Activated CD8-positive, alpha-beta T cell treated with anti-CD3 and anti-CD28 coated beads for 36 hours (primary cell): ENCODE data around the gene ZBTB21. TPM values are rescaled to one million over a fixed set of nuclear protein-coding genes. Genes with fewer than 3 reads are reported as not detected.
"Not testable (repeated sequence)": the region's sequence is repeated elsewhere in the genome, so short reads cannot be mapped to it uniquely, and the experiment has no call there.

Experiments
- ATAC-seq: fragments of 200-7000 bp; cut with Tn5 transposase; one replicate; pipeline ENCODE4 v1.10.0; 2021; ENCODE audit warnings: mild to moderate bottlenecking, moderate library complexity
- CTCF ChIA-PET: fragments of 350-600 bp; sonication (Branson Sonifier 250); formaldehyde crosslinking; loops from one replicate; lab custom pipeline; 2021; ENCODE audit warnings: antibody characterized with exemption; lab: Charles Lee
- POLR2A ChIA-PET: fragments of 350-600 bp; sonication (Branson Sonifier 250); formaldehyde crosslinking; loops from one replicate; lab custom pipeline; 2021; ENCODE audit warnings: antibody characterized with exemption; lab: Charles Lee
- DNase-seq: peaks from one replicate; pipeline ENCODE4 v3.0.0-alpha.2; 2020
- H3K27ac Mint-ChIP-seq: one replicate; pipeline ENCODE4 v1.8.0; 2021; ENCODE audit warnings: mild to moderate bottlenecking, mixed read lengths
- H3K27me3 Mint-ChIP-seq: one replicate; pipeline ENCODE4 v1.8.0; 2021; ENCODE audit warnings: mixed read lengths
- H3K36me3 Mint-ChIP-seq: one replicate; pipeline ENCODE4 v1.8.0; 2021; ENCODE audit warnings: low read depth, mixed read lengths
- H3K4me1 Mint-ChIP-seq: one replicate; pipeline ENCODE4 v1.8.0; 2021; ENCODE audit warnings: low read depth, mixed read lengths
- H3K4me3 Mint-ChIP-seq: one replicate; pipeline ENCODE4 v1.8.0; 2021; ENCODE audit warnings: mild to moderate bottlenecking, moderate library complexity, mixed read lengths
- H3K9me3 Mint-ChIP-seq: one replicate; pipeline ENCODE4 v1.8.0; 2021; ENCODE audit warnings: mixed read lengths
- CTCF ChIP-seq: fragments of 200-600 bp; IDR thresholded peaks from one replicate; pipeline ENCODE4 v1.8.0; 2022; ENCODE audit warnings: antibody characterized with exemption, mild to moderate bottlenecking
- intact Hi-C: fragments of 100-400 bp; cut with micrococcal nuclease; formaldehyde crosslinking; loops from one replicate; pipeline ENCODE4 v1.10.0; 2022
- total RNA-seq, 2 experiments: library from RNA; stranded (reverse); gene quantifications; one replicate each; pipeline ENCODE4 v1.2.3, GENCODE V29; 2021

Gene ZBTB21
- total RNA-seq, 2 experiments from 2014 or later = 29.6 to 29.7 TPM

- Mint-ChIP-seq H3K27ac (peak overlapping the region; percentile 88), H3K27me3 (no peaks in the 10 kb centered on the region), H3K4me3 (no peak overlapping the region), H3K4me1 (peaks cover 47% of the 10 kb centered on the region), H3K36me3 (peaks cover 59% of the 10 kb centered on the region), H3K9me3 (no peaks in the 10 kb centered on the region)
- no peak for ATAC-seq
- intact Hi-C loops = loop anchor here (5.0 to 10.0 kb wide), 2 partner anchors 106 to 233 kb away; no protein-coding TSS in a partner anchor
- TF ChIP-seq CTCF = no peak
- POLR2A ChIA-PET = interaction anchor here (0.7 to 1.4 kb wide), 4 partner anchors 32 to 429 kb away, joined by 3 to 4 read pairs (median 3); no protein-coding TSS in a partner anchor
- CTCF ChIA-PET = interaction anchor here (2.0 kb wide), 2 partner anchors 106 kb away, joined by 5 to 8 read pairs; no protein-coding TSS in a partner anchor
- DNase-seq = no peak
Measured at GRCh38 chr21:42001781-42002180, 8.4 kb downstream of the ZBTB21 start.

DNA sequence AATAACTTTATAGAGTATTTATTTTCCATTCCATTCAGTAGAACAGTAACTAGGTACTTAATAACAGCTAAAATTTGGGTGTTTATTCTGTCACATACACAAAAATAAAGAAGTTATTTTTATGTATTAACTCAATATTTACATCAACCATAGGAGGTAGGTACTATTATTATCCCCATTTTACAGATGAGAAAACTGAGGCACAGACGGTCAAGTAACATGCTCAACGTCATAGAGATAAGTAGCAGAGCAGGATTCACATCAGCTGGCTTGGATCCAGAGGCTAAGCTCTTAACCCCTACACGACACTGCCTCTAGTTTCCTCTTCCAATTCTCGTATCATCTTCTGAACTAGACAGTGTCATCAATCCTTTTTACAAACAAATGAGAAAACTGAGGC, 9.3 kb downstream of the ZBTB21 start:
- no peak for TF ChIP-seq CTCF
- Mint-ChIP-seq H3K27me3 (no peaks in the 10 kb centered on the region), H3K4me3 (no peak overlapping the region), H3K36me3 (peaks cover 63% of the 10 kb centered on the region), H3K4me1 (peaks cover 42% of the 10 kb centered on the region), H3K27ac (peak overlapping the region; percentile 62), H3K9me3 (peaks cover 7% of the 10 kb centered on the region)
- intact Hi-C loops = loop anchor here (5.0 to 10.0 kb wide), 2 partner anchors 106 to 234 kb away; no protein-coding TSS in a partner anchor
- ChIA-PET POLR2A (interaction anchor here (0.7 kb wide), 1 partner anchor 430 kb away, joined by 3 read pairs; no protein-coding TSS in a partner anchor), CTCF (interaction anchor here (2.0 kb wide), 1 partner anchor 107 kb away, joined by 5 read pairs; no protein-coding TSS in a partner anchor)
- DNase-seq (no peak), ATAC-seq (no peak)

DNA sequence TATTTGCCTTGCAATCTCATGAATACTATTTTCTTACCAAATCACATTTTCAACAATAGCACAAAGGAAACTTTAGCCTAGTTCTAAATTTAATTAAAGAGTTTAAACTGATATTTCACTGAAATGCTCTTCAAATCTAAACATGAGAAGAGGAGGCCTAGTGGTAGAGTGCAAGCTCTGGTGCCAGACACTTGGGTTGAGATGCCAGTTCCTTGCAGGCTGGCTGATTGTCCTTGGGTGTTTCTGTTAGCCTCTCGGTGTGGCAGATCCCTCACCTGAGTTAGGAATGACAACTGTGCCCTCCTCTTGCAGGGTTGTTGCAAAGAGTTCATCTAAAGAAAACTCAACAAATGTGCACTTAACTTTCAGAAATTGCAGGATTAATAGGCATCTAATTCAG, 12.5 kb downstream of the ZBTB21 start:
- Mint-ChIP-seq H3K27me3 (no peaks in the 10 kb centered on the region), H3K27ac (no peak overlapping the region), H3K4me1 (peaks cover 21% of the 10 kb centered on the region), H3K4me3 (no peak overlapping the region), H3K9me3 (peaks cover 14% of the 10 kb centered on the region), H3K36me3 (peaks cover 83% of the 10 kb centered on the region)
- TF ChIP-seq CTCF = no peak
- intact Hi-C loops = no loop called here
- ChIA-PET POLR2A (no interaction called here), CTCF (interaction anchor here (1.6 kb wide), 1 partner anchor 71 kb away, joined by 3 read pairs; no protein-coding TSS in a partner anchor)
- ATAC-seq (no peak), DNase-seq (no peak)

GRCh38 chr21:41995577-41995976, 14.6 kb downstream of the ZBTB21 start:
- POLR2A ChIA-PET = no interaction called here

DNA sequence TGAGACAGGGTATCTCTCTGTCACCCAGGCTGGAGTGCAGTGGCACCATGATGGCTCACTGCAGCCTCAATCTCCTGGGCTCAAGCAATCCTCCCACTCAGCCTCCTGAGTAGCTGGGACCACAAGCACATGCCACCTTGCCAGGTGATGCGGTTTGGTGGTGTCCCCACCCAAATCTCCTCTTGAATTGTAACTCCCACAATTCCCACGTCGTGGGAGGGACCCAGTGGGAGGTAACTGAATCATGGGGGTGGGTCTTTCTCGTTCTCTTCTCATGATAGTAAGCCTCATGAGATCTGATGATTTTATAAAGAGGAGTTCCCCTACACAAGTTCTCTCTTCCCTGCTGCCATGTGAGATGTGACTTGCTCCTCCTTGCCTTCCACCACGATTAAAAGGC, 15.5 kb downstream of the ZBTB21 start:
- H3K4me1 Mint-ChIP-seq, POLR2A ChIA-PET, H3K4me3 Mint-ChIP-seq, intact Hi-C loops, DNase-seq, H3K27me3 Mint-ChIP-seq, H3K27ac Mint-ChIP-seq, CTCF ChIA-PET, ATAC-seq: not testable (repeated sequence)
- Mint-ChIP-seq H3K9me3 (peaks cover 14% of the 10 kb centered on the region), H3K36me3 (peaks cover 72% of the 10 kb centered on the region)

More at GRCh38 chr21:41995577-41995976, 14.6 kb downstream of the ZBTB21 start:
- CTCF ChIA-PET = no interaction called here
- TF ChIP-seq CTCF = no peak
- ATAC-seq (no peak), DNase-seq (no peak)
- Mint-ChIP-seq H3K4me1 (peaks cover 6% of the 10 kb centered on the region), H3K9me3 (peaks cover 14% of the 10 kb centered on the region), H3K27me3 (no peaks in the 10 kb centered on the region), H3K4me3 (no peak overlapping the region), H3K27ac (no peak overlapping the region), H3K36me3 (peaks cover 79% of the 10 kb centered on the region)
- intact Hi-C loops = no loop called here
